ENCODE data around the gene ZBTB47. TPM values are rescaled to one million over a fixed set of nuclear protein-coding genes. Genes with fewer than 3 reads are reported as not detected.

Gene ZBTB47
- polyA plus RNA-seq (2012; ENCODE audit: insufficient read depth, insufficient read length), result 2.2 TPM

DNA sequence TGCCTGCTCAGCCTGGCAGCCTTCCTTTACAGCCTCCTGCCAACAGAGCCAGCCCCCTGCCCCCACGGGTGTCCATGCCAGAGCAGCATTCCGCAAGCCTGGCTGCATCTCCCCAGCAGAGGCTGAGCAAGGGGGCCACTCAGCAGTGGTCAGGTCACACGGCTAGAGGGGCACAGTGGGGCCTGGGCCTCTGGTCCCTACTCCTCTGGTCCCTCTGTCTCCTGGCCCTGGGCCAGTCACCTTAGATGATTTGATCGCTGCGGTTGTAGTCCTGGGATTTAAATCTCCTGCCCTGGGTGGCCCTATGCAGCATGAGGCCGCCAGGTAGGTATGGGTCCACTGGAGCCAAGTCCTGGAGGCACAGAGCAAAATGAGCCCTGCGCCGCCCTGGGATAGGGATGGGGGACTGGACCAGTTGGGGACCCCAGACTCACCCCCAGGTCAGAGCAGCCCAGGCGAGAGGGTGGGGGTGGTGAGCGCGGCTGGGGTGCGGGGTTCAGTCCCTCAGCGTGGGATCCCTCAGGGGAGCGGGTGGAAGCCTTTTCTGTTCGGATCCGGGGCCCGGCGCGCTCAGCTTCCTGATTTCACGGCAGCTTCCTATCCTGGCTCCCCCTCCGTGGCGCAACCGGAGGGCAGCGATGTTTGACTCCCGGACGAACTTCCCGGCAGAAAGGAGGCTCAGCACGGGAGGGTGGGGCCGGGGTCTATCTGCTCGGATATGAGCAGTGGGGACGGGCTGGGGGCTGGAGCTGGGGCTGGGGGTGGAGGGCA lies at the start of gene ZBTB47:
TSS of gene ZBTB47 (plus strand) at position 138 of the 771 bp plus-strand sequence. CDS start 4,659 bp downstream, outside the sequence.
- H3K4me3 ChIP-seq (ENCODE audit: low read length), result peak within 1 kb of the TSS; percentile 37
- DNase-seq (ENCODE audit: low read depth, low spot score), result no peak

DNA sequence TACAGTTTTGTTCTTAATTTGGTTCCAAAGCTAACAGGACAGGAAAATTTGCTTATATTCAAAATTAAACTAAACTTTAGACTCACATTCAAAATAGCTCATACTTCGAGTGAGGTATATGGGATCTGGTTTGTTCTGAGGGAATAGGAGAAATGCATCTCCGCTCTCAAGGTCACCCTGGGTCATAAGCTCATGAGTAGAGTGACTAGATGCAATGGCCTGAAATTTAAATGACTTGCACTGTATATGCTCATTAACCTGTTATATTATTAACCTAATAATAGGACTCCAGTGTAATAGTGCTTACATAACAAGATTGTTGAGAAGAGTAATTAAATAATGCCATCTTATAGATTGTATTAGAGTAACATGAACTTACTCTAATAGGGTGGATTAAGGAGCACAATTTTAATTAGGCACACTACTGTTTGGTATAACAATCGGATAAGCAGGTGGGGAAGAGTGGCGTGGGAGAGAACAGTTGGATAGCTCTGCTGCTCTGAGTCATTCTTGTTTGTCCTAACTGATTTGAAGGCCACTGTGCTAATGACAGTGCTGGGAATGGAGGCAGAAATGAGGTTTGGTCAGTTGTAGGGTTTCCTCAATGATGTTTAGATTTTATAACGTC lies 47.8 kb upstream of the ZBTB47 start:
- H3K4me3 ChIP-seq (ENCODE audit: low read length), result no peak overlapping the region
- no peak for DNase-seq (ENCODE audit: low read depth, low spot score)

DNA sequence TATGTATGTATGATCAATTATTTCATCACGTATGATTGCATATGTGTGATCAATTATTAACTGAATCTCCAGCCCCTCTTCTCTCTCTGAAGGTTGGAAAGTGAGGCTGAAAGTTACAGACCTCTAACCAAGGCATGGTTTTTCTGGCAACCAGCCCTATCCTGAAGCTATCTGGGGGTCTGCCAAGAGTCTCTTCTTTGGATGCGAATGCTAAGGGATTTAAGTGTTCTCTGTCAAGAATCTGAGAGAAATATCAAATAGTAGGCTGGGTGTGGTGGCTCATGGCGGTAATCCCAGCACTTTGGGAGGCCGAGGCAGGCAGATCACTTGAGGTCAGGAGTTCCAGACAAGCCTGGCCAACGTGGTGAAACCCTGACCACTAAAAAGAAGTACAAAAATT lies 44.9 kb upstream of the ZBTB47 start:
- DNase-seq (ENCODE audit: low read depth, low spot score), result no peak
- no peak overlapping the region for H3K4me3 ChIP-seq (ENCODE audit: low read length)

DNA sequence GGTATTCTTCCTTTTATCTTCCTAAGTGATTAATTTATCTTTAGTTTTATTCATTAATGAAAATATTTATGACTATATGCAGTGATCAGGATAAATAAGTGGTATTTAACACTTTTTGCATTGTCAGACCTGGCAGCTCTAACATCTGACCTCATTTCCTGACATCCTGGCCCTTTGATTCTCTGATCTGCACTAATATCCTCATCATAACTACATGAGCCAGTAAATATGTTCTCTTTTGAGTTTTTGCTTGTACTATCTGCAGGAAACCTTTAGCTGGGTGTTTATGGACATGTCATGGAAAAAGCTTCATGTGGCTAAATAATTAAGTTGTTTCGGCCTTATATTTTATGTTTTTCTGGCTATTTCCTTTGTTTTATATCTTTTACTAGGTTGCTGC lies 42.5 kb upstream of the ZBTB47 start:
- no peak for DNase-seq (ENCODE audit: low read depth, low spot score)
- H3K4me3 ChIP-seq (ENCODE audit: low read length), result no peak overlapping the region

DNA sequence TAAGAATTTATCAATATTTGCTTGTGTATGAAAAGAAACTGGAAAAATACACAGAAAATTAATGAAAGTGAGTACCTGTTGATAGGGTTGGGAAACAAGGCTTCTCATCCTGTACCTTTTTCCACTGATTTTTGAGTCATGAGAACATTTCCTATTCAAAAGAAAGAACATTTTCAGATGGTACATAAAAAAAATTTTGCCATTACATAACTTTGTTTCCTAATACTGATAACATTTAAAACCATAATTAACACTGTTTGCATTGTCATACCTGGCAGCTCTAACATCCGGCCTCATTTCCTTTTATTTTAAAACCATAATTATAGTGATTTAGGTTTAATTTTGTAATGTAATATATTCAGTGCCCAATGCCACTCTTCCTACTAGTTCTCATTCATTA lies 41.3 kb upstream of the ZBTB47 start:
- no peak for DNase-seq (ENCODE audit: low read depth, low spot score)
- no peak overlapping the region for H3K4me3 ChIP-seq (ENCODE audit: low read length)

DNA sequence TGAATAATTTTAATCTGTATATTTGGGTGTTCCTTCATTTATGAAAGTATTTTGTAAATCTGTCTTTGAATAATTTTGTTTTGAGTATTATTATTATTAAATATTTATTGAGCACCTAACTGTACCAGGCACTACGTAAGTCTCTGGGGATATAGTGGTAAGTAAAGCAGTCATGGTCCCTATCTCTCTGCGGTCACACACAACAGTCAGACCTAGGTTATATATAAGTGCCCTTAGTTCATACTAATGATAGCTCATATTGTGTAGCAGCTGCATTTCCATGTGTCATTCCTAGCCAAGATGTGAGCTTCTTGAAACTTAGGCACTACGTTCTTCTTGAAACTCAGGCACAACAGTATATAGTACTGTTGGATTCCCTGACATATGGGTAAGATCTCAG lies 40.6 kb upstream of the ZBTB47 start:
- H3K4me3 ChIP-seq (ENCODE audit: low read length), result no peak overlapping the region
- no peak for DNase-seq (ENCODE audit: low read depth, low spot score)

DNA sequence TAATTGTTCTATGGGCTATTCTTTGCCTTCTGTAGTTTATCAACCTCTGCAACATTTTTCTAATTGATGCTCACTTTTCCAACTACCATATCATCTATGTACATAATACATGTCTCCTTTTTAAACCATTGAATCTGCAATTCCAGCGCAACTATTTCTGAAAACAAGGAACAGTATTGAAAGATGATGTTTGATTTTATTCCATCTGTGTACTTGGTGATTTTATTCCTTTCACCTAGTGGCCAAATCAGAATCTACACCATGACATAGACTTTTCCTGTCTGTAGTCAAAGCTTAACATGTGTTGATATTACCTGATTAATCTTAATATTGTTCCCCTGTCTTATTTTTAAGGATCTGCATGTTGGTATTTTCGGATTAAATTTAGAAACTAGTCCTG lies 40.0 kb upstream of the ZBTB47 start:
- H3K4me3 ChIP-seq (ENCODE audit: low read length), result no peak overlapping the region
- DNase-seq (ENCODE audit: low read depth, low spot score), result peak; percentile 20

DNA sequence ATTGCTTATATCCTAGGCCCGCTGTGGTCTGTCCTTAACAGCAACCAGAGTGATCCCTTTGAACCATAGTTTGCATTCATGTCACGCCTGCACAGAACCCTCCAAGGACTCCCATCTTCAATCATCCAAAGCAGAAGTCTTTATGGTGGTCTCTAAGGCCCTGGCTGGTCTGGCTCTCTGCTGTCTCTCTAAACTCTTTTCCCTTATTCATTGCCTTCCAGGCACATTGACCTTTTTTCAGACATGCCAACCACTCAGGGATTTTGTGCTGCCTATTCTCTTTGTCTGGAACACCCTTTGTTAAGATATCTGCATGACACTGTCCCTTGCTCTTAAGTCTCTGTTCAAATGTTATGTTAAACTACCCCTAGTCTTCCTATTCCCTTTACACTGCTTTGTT lies 21.9 kb upstream of the ZBTB47 start:
- DNase-seq (ENCODE audit: low read depth, low spot score), result no peak
- H3K4me3 ChIP-seq (ENCODE audit: low read length), result no peak overlapping the region

DNA sequence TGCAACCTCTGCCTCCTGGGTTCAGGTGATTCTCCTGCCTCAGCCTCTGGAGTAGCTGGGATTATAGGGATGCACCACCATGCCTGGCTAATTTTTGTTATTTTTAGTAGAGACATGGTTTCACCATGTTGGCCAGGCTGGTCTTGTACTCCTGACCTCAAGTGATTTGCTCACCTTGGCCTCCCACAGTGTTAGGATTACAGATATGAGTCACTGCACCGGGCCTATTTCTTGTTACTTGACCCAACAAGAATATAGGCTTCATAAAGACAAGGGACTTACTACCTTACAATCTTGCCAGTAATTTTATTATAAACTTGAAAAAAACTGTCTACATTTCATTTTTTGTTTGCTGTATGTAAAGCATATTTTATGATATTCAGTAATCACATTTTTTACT lies 21.4 kb upstream of the ZBTB47 start:
- no peak for DNase-seq (ENCODE audit: low read depth, low spot score)
- H3K4me3 ChIP-seq (ENCODE audit: low read length), result no peak overlapping the region

DNA sequence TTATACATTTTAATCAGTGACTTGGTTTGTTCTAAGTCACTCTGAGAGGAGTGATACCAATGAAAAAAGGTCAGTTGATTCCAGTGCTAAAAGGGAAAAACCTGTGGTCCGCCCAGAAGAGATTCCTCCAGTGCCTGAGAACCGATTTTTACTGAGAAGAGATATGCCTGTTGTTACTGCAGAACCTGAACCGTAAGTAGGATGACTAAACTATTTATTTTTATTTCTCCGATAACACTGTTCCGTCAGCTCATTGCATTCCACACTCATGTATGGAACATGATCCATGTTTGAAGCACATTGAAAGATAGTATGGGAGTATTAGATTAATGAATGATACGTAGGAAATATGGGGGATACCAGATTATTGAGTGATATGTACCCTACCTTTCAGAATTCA lies 20.0 kb upstream of the ZBTB47 start:
- no peak for DNase-seq (ENCODE audit: low read depth, low spot score)

DNA sequence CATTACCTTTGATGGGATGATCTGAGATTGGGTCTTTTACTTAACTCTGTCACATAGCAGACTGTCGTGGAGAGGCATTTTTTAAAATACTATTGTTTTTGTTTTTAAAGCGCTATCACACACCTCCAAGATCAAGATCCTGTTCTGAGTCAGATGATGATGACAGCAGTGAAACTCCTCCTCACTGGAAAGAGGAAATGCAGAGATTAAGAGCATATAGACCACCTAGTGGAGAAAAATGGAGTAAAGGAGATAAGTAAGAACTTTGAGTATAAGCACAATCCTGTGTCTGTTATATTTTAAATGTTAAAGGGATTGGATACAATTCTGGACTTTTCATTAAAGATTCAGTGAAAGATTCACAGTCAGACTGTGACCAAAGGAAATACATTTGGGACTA lies 18.4 kb upstream of the ZBTB47 start:
- H3K4me3 ChIP-seq (ENCODE audit: low read length), result no peak overlapping the region
- DNase-seq (ENCODE audit: low read depth, low spot score), result peak; percentile 28

More for the DNA sequence above, 20.0 kb upstream of the ZBTB47 start:
- no peak overlapping the region for H3K4me3 ChIP-seq (ENCODE audit: low read length)

DNA sequence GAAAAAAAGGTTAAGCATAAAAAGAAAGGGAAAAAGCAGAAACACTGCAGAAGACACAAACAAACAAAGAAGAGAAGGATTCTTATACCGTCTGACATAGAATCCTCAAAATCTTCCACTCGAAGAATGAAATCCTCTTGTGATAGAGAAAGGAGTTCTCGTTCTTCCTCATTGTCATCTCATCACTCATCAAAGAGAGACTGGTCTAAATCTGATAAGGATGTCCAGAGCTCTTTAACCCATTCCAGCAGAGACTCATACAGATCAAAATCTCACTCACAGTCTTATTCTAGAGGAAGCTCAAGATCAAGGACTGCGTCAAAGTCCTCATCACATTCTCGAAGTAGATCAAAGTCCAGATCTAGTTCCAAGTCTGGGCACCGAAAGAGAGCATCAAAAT lies 16.5 kb upstream of the ZBTB47 start:
- no peak for DNase-seq (ENCODE audit: low read depth, low spot score)
- H3K4me3 ChIP-seq (ENCODE audit: low read length), result no peak overlapping the region

DNA sequence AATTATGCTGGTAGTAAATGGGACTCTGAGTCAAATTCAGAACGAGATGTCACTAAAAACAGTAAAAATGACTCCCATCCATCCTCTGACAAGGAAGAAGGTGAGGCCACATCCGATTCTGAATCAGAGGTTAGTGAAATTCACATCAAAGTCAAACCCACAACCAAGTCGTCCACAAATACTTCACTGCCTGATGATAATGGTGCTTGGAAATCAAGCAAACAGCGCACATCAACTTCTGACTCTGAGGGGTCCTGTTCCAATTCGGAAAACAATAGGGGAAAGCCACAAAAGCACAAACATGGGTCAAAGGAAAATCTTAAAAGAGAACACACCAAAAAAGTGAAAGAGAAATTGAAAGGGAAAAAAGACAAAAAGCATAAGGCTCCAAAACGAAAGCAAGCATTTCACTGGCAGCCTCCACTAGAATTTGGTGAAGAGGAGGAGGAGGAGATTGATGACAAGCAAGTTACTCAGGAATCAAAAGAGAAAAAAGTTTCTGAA lies 15.1 kb upstream of the ZBTB47 start:
- no peak overlapping the region for H3K4me3 ChIP-seq (ENCODE audit: low read length)
- peak; percentile 82 for DNase-seq (ENCODE audit: low read depth, low spot score)

DNA sequence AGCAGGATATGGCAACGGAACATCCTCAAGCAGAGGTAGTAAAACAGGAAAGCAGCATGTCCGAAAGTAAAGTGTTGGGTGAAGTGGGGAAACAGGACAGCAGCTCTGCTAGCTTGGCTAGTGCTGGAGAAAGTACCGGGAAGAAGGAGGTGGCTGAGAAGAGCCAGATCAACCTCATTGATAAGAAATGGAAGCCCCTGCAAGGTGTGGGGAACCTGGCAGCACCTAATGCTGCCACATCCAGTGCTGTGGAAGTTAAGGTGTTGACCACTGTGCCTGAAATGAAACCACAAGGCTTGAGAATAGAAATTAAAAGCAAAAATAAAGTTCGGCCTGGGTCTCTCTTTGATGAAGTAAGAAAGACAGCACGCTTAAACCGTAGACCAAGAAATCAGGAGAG lies 14.3 kb upstream of the ZBTB47 start:
- H3K4me3 ChIP-seq (ENCODE audit: low read length), result no peak overlapping the region
- DNase-seq (ENCODE audit: low read depth, low spot score), result no peak

DNA sequence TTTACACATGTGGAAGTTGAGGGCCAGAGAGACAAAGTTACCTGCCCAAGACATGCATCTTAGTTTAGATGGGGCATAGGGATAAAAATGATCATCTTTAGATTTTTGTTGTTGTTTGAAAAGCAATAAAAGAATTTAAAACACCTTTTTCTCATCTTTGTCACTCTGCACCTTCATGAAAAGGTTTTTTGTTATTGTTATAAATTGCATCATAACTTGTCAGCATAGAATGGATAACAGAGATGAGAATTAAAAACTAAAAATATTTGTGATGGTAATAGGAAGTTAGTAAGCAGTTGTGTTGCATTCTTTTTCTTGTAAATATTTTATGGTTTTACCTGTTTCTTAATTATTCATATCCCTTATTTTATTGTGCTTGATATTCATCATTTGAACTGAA lies 13.4 kb upstream of the ZBTB47 start:
- DNase-seq (ENCODE audit: low read depth, low spot score), result no peak
- no peak overlapping the region for H3K4me3 ChIP-seq (ENCODE audit: low read length)

DNA sequence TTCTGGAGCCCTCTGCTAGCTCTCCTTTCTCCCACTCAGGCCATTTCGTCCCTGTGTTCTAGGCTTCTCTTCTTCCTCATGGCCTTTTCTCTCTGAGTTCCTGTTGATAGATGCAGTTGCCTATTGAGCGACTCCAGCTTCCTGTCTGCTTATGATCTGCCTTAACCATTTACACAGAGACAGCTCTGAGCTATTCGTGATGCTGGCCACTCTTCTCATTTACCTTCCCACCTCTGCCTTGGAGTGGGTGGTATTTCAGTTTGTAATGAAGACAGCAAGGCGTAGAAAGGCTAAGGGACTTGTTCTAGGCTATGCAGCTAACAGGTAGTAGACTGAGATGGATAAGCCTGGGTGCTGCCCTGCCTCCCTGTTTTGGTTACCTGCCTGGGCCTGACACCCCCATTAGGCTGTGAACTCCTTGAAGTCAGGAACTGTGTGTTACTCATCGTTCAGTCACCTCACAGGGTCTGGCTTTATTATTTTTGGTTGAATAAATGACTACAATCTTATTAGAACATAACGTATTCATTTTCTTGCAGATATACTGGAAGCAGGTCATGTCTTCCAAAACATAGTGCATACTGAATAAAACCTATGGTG lies 12.6 kb upstream of the ZBTB47 start:
- H3K4me3 ChIP-seq (ENCODE audit: low read length), result no peak overlapping the region
- no peak for DNase-seq (ENCODE audit: low read depth, low spot score)

DNA sequence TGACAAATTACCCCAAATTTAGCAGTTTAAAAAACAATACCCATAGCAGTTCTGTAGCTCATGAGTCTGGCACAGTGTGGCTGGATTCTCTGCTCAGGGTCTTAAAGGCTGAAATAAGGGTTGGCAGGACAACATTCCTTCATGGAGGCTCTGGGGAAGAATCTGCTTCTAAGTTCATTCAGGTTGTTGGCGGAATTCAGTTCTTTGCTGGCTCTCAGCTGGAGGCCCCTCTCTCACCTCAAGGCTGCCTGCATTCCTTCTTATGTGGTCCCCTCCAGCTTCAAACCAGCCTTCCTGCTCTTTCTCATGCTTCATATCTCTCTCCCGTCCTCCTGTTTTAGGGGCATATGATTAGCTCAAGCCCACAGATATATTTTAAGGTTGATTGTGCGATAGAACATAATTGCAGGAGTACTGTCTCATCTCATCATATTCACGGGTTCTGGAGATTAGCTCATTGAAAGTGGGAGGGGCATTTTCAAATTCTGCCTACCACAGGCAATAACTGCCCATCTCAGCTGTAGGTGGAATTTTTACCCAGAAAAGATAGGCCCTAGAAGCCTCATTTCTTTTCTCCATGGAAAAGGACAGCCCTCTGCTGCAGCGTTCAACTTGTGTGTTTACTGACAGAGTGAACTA lies 5.6 kb upstream of the ZBTB47 start:
- no peak for DNase-seq (ENCODE audit: low read depth, low spot score)
- no peak overlapping the region for H3K4me3 ChIP-seq (ENCODE audit: low read length)

DNA sequence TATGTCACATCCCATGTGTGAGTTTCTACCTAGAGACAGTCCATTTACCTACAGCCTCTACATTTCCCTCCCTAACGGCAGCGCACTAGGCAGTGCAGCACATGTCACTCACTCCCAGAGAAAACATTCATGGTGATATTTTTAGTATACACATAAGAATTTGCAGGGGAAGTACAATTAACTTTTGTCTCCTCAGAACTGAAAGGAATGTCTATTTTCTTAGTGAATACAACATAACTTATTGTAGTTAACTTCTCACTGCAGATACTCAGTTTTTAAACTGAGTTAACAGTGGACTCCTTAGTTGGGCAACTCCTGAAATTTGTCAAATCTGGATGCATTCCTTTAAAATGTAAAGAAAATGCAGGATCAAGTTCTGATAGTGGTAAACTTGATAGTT lies 4.5 kb upstream of the ZBTB47 start:
- no peak overlapping the region for H3K4me3 ChIP-seq (ENCODE audit: low read length)
- DNase-seq (ENCODE audit: low read depth, low spot score), result no peak

DNA sequence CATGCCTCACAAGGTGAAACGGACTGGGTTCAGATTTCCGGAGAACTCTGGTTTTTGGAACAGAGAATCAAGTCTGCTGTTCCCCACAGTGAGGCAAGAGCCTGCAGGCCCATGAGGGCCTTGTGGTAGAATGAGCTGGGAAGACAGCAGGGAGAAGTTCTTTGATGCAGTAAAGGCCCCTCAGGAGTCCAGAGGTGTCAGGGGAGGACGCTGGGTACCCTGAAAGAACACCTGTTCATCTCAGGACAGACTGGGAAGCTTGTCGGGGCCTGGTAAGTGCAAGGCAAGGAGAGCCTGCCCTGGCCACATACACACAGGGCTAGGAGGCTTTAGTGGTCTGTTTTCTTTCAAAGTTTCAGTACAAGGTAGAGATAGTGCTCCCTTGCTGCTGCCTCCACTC lies 3.7 kb upstream of the ZBTB47 start:
- no peak for DNase-seq (ENCODE audit: low read depth, low spot score)

More for the DNA sequence above, 3.7 kb upstream of the ZBTB47 start:
- no peak overlapping the region for H3K4me3 ChIP-seq (ENCODE audit: low read length)

Measured in Jurkat, Clone E6-1 (cell line).